ENCODE data around the gene SYT7. TPM values are rescaled to one million over a fixed set of nuclear protein-coding genes. Genes with fewer than 3 reads are reported as not detected.
A peak's percentile ranks its signal among the peaks of the same experiment; 100 is the strongest.

The SYT7 gene
- total RNA-seq, 1 donor from 2014 or later: 93.6 TPM

- Mint-ChIP-seq H3K4me1 (ENCODE audit: low read depth, unreplicated experiment) (peaks cover 33% of the 10 kb centered on the region), H3K36me3 (ENCODE audit: unreplicated experiment) (no peaks in the 10 kb centered on the region), H3K27ac (ENCODE audit: unreplicated experiment) (peak overlapping the region; percentile 62), H3K27me3 (ENCODE audit: unreplicated experiment) (peaks cover 10% of the 10 kb centered on the region), H3K9me3 (ENCODE audit: unreplicated experiment) (peaks cover 20% of the 10 kb centered on the region), H3K4me3 (ENCODE audit: unreplicated experiment) (peak overlapping the region; percentile 77)
- no peak for DNase-seq
- TF ChIP-seq CTCF (IDR thresholded peaks at IDR 0.05; ENCODE audit: partially characterized antibody, unreplicated experiment): no peak
These were observed 70.5 kb downstream of the SYT7 start for GRCh38 chr11:61510166-61510919.

GRCh38 chr11:61509043-61510029, 71.5 kb downstream of the SYT7 start:
- TF ChIP-seq CTCF (IDR thresholded peaks at IDR 0.05; ENCODE audit: partially characterized antibody, unreplicated experiment): peak; percentile 59
- Mint-ChIP-seq H3K27ac (ENCODE audit: unreplicated experiment) (peak overlapping the region; percentile 17), H3K27me3 (ENCODE audit: unreplicated experiment) (peaks cover 10% of the 10 kb centered on the region), H3K9me3 (ENCODE audit: unreplicated experiment) (peaks cover 20% of the 10 kb centered on the region), H3K4me3 (ENCODE audit: unreplicated experiment) (peak overlapping the region; percentile 52), H3K36me3 (ENCODE audit: unreplicated experiment) (no peaks in the 10 kb centered on the region), H3K4me1 (ENCODE audit: low read depth, unreplicated experiment) (peaks cover 30% of the 10 kb centered on the region)
- DNase-seq: peak; percentile 86

GRCh38 chr11:61507962-61508861, 72.7 kb downstream of the SYT7 start, which contains the start of gene LRRC10B:
LRRC10B (plus strand) TSS chr11:61508749; CDS start chr11:61508999, 250 bp downstream.
- no peak within 1 kb of the TSS for H3K27ac Mint-ChIP-seq (ENCODE audit: unreplicated experiment)
- DNase-seq: peak; percentile 82
- peaks cover 22% of the 10 kb centered on the region for H3K4me1 Mint-ChIP-seq (ENCODE audit: low read depth, unreplicated experiment)
- H3K4me3 Mint-ChIP-seq (ENCODE audit: unreplicated experiment): peak within 1 kb of the TSS; percentile 76
- peaks cover 10% of the 10 kb centered on the region for H3K27me3 Mint-ChIP-seq (ENCODE audit: unreplicated experiment)
- no peaks in the 10 kb centered on the region for H3K36me3 Mint-ChIP-seq (ENCODE audit: unreplicated experiment)
- TF ChIP-seq CTCF (IDR thresholded peaks at IDR 0.05; ENCODE audit: partially characterized antibody, unreplicated experiment): no peak
- H3K9me3 Mint-ChIP-seq (ENCODE audit: unreplicated experiment): peaks cover 18% of the 10 kb centered on the region

GRCh38 chr11:61507012-61507768, 73.7 kb downstream of the SYT7 start:
- no peak overlapping the region for H3K4me3 Mint-ChIP-seq (ENCODE audit: unreplicated experiment)
- H3K27me3 Mint-ChIP-seq (ENCODE audit: unreplicated experiment): peaks cover 8% of the 10 kb centered on the region

More at GRCh38 chr11:61507012-61507768, 73.7 kb downstream of the SYT7 start:
- peaks cover 13% of the 10 kb centered on the region for H3K9me3 Mint-ChIP-seq (ENCODE audit: unreplicated experiment)
- no peak for DNase-seq
- H3K4me1 Mint-ChIP-seq (ENCODE audit: low read depth, unreplicated experiment): peaks cover 15% of the 10 kb centered on the region
- TF ChIP-seq CTCF (IDR thresholded peaks at IDR 0.05; ENCODE audit: partially characterized antibody, unreplicated experiment): no peak
- no peak overlapping the region for H3K27ac Mint-ChIP-seq (ENCODE audit: unreplicated experiment)
- H3K36me3 Mint-ChIP-seq (ENCODE audit: unreplicated experiment): no peaks in the 10 kb centered on the region

Data from glutamatergic neuron (in vitro differentiated cells).